Hepatocyte (in vitro differentiated cells): ENCODE results near the gene MED16. TPM values are rescaled to one million over a fixed set of nuclear protein-coding genes. Genes with fewer than 3 reads are reported as not detected.
"Not testable (repeated sequence)": the region's sequence is repeated elsewhere in the genome, so short reads cannot be mapped to it uniquely, and the experiment has no call there.

Experiments
- DNase-seq: peaks from one replicate; pipeline ENCODE4 v3.0.0-alpha.2; 2016; ENCODE audit warnings: low spot score
- H2AFZ ChIP-seq: fragments of 200-600 bp; sonication (generic); 2 replicates; pipeline ENCODE4 v1.6.0; 2016; ENCODE audit warnings: antibody characterized with exemption, mild to moderate bottlenecking
- H3K27ac ChIP-seq: fragments of 200-600 bp; sonication (generic); 2 replicates; pipeline ENCODE4 v1.5.1; 2016; ENCODE audit warnings: mild to moderate bottlenecking
- H3K27me3 ChIP-seq: fragments of 200-600 bp; sonication (generic); 2 replicates; pipeline ENCODE4 v1.6.1; 2016
- H3K36me3 ChIP-seq: fragments of 200-600 bp; sonication (generic); replicated peaks from 2 replicates; pipeline ENCODE4 v1.5.1; 2016; ENCODE audit warnings: low read depth; ENCODE audit not compliant: insufficient read depth
- H3K4me1 ChIP-seq: fragments of 200-600 bp; sonication (generic); 2 replicates; pipeline ENCODE4 v1.5.1; 2016; ENCODE audit warnings: mild to moderate bottlenecking, moderate library complexity; ENCODE audit not compliant: insufficient read depth
- H3K4me2 ChIP-seq: fragments of 200-600 bp; sonication (generic); 2 replicates; pipeline ENCODE4 v1.6.0; 2016
- H3K4me3 ChIP-seq: fragments of 200-600 bp; sonication (generic); 2 replicates; pipeline ENCODE4 v1.5.1; 2016; ENCODE audit warnings: mild to moderate bottlenecking
- H3K79me2 ChIP-seq: fragments of 200-600 bp; sonication (generic); 2 replicates; pipeline ENCODE4 v1.6.0; 2017; ENCODE audit warnings: mild to moderate bottlenecking
- H3K9me2 ChIP-seq: fragments of 200-600 bp; sonication (generic); replicated peaks from 2 replicates; pipeline ENCODE4 v1.6.0; 2017; ENCODE audit warnings: mild to moderate bottlenecking; ENCODE audit not compliant: insufficient read depth
- H3K9me3 ChIP-seq: fragments of 200-600 bp; sonication (generic); 2 replicates; pipeline ENCODE4 v1.5.1; 2016; ENCODE audit warnings: low read depth, mild to moderate bottlenecking
- H4K20me1 ChIP-seq: fragments of 200-600 bp; sonication (generic); 2 replicates; pipeline ENCODE4 v1.6.0; 2016; ENCODE audit warnings: mild to moderate bottlenecking; ENCODE audit not compliant: insufficient read depth, poor library complexity, severe bottlenecking
- EZH2 ChIP-seq: fragments of 200-600 bp; sonication (generic); IDR thresholded peaks from 2 replicates; pipeline ENCODE4 v1.6.1; 2016; ENCODE audit warnings: antibody characterized with exemption, mild to moderate bottlenecking, borderline replicate concordance
- EZH2phosphoT487 ChIP-seq: fragments of 200-600 bp; sonication (generic); IDR thresholded peaks from one replicate; pipeline ENCODE4 v1.6.1; 2018; ENCODE audit warnings: antibody characterized with exemption, mild to moderate bottlenecking, low read depth, moderate library complexity; ENCODE audit not compliant: unreplicated experiment, severe bottlenecking
- whole genome bisulfite sequencing: methylation state at CpG from one replicate; pipeline ENCODE4 v1.1.6; 2016; ENCODE audit warnings: low lambda C conversion rate; ENCODE audit errors: missing lambda C conversion rate; 5-methylcytosine and 5-hydroxymethylcytosine counted together
- polyA plus RNA-seq: library from polyadenylated mRNA; unstranded; fragments of >200 nt; fragmentation: Nextera tagmentation; extraction: Ambion mirVana; gene quantifications from 2 replicates; pipeline ENCODE4 v1.2.1, GENCODE V29; 2016
- total RNA-seq: library from RNA; depleted of rRNA; stranded (reverse); fragments of >200 nt; gene quantifications from 2 replicates; pipeline ENCODE4 v1.2.3, GENCODE V29; 2014
- TF ChIP-seq, protein P1 (sequence below): fragments of 200-600 bp; sonication (generic); IDR thresholded peaks from 2 replicates; pipeline ENCODE4 v1.5.1; 2016; ENCODE audit warnings: antibody characterized with exemption, mild to moderate bottlenecking; ENCODE audit not compliant: poor library complexity

MED16 gene
- total and polyA plus RNA-seq, 2 experiments from 2014 or later, result 32.1 to 80.9 TPM

DNA sequence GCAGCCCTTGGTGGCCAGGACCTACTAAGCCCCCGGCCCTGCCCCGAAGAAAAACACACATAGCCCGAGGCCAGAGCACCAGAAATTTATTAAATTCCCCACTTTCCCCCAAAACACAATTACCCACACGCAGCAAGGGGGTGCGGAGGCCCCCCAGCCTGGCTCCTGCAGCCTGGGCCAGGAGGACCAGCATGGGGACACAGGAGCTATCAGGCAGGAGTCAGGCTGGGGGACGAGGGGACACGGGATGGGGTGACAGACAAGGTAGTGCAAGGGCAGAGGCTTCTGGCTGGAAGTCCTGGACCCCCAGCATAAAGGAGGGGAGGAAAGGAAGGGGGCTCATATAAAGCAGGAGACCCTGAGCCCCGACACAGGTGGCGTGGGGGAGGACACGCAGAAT lies 3.4 kb upstream of the MED16 start:
- Histone ChIP-seq H3K9me2 (no peaks in the 10 kb centered on the region), H3K9me3 (no peaks in the 10 kb centered on the region), H3K36me3 (no peaks in the 10 kb centered on the region), H3K79me2 (peaks cover 8% of the 10 kb centered on the region), H3K4me1 (no peaks in the 10 kb centered on the region), H3K27ac (no peak overlapping the region), H3K27me3 (no peaks in the 10 kb centered on the region), H4K20me1 (no peaks in the 10 kb centered on the region), H3K4me3 (no peak overlapping the region), H2AFZ (no peak overlapping the region), H3K4me2 (no peak overlapping the region)
- no peak for DNase-seq
- WGBS, result 86% methylated on average over 10 of the region's 10 CpGs
- TF ChIP-seq, protein P1, sequence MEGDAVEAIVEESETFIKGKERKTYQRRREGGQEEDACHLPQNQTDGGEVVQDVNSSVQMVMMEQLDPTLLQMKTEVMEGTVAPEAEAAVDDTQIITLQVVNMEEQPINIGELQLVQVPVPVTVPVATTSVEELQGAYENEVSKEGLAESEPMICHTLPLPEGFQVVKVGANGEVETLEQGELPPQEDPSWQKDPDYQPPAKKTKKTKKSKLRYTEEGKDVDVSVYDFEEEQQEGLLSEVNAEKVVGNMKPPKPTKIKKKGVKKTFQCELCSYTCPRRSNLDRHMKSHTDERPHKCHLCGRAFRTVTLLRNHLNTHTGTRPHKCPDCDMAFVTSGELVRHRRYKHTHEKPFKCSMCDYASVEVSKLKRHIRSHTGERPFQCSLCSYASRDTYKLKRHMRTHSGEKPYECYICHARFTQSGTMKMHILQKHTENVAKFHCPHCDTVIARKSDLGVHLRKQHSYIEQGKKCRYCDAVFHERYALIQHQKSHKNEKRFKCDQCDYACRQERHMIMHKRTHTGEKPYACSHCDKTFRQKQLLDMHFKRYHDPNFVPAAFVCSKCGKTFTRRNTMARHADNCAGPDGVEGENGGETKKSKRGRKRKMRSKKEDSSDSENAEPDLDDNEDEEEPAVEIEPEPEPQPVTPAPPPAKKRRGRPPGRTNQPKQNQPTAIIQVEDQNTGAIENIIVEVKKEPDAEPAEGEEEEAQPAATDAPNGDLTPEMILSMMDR, result no peak
- TF ChIP-seq EZH2phosphoT487, result no peak
- no peak for TF ChIP-seq EZH2

DNA sequence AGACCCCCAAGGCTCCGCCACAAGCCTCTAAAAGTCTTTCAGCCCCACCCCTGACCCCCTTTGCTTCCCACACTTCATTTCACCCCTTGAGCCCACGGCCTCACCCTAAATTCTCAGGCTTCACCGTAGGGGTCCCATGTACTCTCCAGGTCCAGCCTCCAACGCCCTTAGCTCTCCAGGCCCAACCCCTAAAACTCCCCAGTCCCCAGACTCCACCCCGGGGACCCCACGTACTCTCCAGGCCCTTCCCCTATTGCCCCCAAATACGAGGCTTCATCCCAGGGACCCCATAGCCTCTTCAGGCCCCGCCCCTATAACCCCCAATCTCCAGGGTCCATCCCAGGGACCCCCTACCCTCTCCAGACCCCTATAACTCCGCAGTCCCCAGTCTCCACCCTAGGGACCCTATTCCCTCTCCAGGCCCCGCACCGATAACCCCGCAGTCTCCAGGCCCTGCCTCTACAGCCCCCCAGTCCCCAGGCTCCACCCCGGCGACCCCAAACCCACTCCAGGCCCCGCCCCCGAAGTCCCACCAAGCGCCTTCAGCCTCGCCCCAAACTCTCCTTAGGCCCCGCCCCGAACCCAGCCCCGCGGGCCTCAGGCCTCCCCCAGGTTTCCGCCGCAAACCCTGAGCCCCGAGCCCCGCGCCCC lies 619 bp downstream of the MED16 start:
- H3K4me1 ChIP-seq, result no peaks in the 10 kb centered on the region
- peak overlapping the region; percentile 92 for H3K27ac ChIP-seq
- H3K9me3 ChIP-seq, result no peaks in the 10 kb centered on the region
- TF ChIP-seq, protein P1, result no peak
- no peak for TF ChIP-seq EZH2phosphoT487
- no peak for TF ChIP-seq EZH2
- no peaks in the 10 kb centered on the region for H3K36me3 ChIP-seq
- peaks cover 20% of the 10 kb centered on the region for H3K79me2 ChIP-seq
- peak overlapping the region; percentile 59 for H2AFZ ChIP-seq
- no peaks in the 10 kb centered on the region for H3K27me3 ChIP-seq
- no peaks in the 10 kb centered on the region for H3K9me2 ChIP-seq
- H4K20me1 ChIP-seq, result no peaks in the 10 kb centered on the region
- no peak for DNase-seq
- peak overlapping the region; percentile 88 for H3K4me3 ChIP-seq
- 13% methylated on average over 9 of the region's 27 CpGs for WGBS
- peak overlapping the region; percentile 68 for H3K4me2 ChIP-seq

DNA sequence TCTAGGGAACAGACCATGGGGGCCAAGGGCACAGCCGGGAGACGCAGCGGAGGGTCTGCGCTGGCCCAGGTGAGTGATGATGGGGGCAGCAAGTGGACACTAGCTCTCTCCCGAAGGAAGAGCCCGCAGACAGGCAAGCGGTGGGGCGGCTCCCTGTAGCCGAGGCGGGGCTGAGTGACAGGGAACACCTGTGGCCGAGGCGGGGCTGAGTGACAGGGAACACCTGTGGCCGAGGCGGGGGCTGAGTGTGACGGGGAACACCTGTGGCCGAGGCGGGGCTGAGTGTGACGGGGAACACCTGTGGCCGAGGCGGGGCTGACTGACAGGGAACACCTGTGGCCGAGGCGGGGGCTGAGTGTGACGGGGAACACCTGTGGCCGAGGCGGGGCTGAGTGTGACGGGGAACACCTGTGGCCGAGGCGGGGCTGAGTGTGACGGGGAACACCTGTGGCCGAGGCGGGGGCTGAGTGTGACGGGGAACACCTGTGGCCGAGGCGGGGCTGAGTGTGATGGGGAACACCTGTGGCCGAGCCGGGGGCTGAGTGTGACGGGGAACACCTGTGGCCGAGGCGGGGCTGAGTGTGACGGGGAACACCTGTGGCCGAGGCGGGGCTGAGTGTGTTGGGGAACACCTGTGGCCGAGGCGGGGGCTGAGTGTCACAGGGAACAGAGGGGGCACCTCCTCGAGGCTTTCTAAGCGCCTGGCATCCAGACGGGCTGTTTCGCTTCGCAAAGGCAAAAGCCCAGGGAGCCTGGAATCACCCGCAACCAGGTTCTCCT lies 1.4 kb downstream of the MED16 start:
- H3K4me2 ChIP-seq, result peak overlapping the region; percentile 68
- DNase-seq, H3K9me3 ChIP-seq, H3K36me3 ChIP-seq, H4K20me1 ChIP-seq, H3K4me1 ChIP-seq, H3K9me2 ChIP-seq, H3K27me3 ChIP-seq, H2AFZ ChIP-seq: not testable (repeated sequence)
- H3K27ac ChIP-seq, result peak overlapping the region; percentile 92
- H3K4me3 ChIP-seq, result peak overlapping the region; percentile 88
- H3K79me2 ChIP-seq, result peaks cover 20% of the 10 kb centered on the region
- 87% methylated on average over 19 of the region's 50 CpGs for WGBS

DNA sequence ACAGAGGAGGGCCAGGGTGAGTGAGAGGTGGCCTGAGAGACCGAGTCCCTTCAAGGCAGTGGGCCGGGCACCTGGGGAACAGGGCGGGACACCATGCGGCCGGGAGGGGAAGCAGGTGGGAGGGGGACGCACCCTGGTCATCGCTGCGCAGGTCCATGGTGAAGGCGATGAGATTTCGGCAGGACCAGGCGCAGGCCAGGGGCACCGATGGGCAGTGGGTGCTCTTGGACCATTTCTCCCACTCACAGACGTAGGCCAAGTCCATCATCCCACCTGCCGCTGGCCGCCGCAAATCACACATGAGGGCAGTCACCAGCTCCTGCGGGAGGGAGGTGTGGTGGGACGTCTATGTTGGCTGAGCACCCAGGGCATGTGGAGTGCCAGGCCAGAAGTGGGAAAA lies 2.2 kb downstream of the MED16 start:
- H3K79me2 ChIP-seq, result peaks cover 20% of the 10 kb centered on the region
- TF ChIP-seq EZH2phosphoT487 (no peak), EZH2 (no peak)
- TF ChIP-seq, protein P1, result no peak
- H3K9me2 ChIP-seq, result no peaks in the 10 kb centered on the region
- H3K4me2 ChIP-seq, result no peak overlapping the region
- H3K4me1 ChIP-seq, result no peaks in the 10 kb centered on the region
- no peak overlapping the region for H2AFZ ChIP-seq
- no peaks in the 10 kb centered on the region for H4K20me1 ChIP-seq
- 96% methylated on average over 15 of the region's 18 CpGs for WGBS
- no peak overlapping the region for H3K27ac ChIP-seq
- no peaks in the 10 kb centered on the region for H3K36me3 ChIP-seq
- DNase-seq, result no peak
- H3K4me3 ChIP-seq, result no peak overlapping the region
- no peaks in the 10 kb centered on the region for H3K9me3 ChIP-seq
- no peaks in the 10 kb centered on the region for H3K27me3 ChIP-seq
